Caco-2 (cell line): ENCODE measurements around the gene CRYBG1. TPM values are rescaled to one million over a fixed set of nuclear protein-coding genes. Genes with fewer than 3 reads are reported as not detected.

Experiments used
- BruUV-seq: library from RNA; stranded (reverse); fragments of 400-500 nt; replicated peaks from 2 replicates; lab custom pipeline; 2021; lab: Mats Ljungman, UMichigan
- CTCF ChIA-PET: fragments of 300-600 bp; sonication (Branson Sonifier 250); formaldehyde crosslinking; loops from one replicate; lab custom pipeline; 2022; ENCODE audit warnings: antibody characterized with exemption; lab: Charles Lee
- POLR2A ChIA-PET: fragments of 300-600 bp; sonication (Branson Sonifier 250); formaldehyde crosslinking; loops from one replicate; lab custom pipeline; 2022; ENCODE audit warnings: antibody characterized with exemption; lab: Charles Lee
- DNase-seq, 2 experiments: peaks; one replicate each; pipeline versions ENCODE4 v3.0.0 to v3.0.0-alpha.2; 2020 to 2022
- H3K27me3 ChIP-seq: replicated peaks from 2 replicates; pipeline ENCODE4 v1.6.0; 2011; ENCODE audit warnings: low read length; ENCODE audit not compliant: control insufficient read depth, insufficient read depth
- H3K36me3 ChIP-seq: 2 replicates; pipeline ENCODE4 v1.5.1; 2011; ENCODE audit warnings: low read length; ENCODE audit not compliant: control insufficient read depth, insufficient read depth
- H3K4me1 ChIP-seq: fragments of 250-450 bp; sonication (Bioruptor Pico); 2 replicates; pipeline ENCODE4 v1.5.1; 2020; ENCODE audit warnings: mild to moderate bottlenecking
- H3K4me3 ChIP-seq: 2 replicates; pipeline ENCODE4 v1.5.1; 2011; ENCODE audit warnings: low read depth, mild to moderate bottlenecking, control low read depth, low read length
- H3K9me3 ChIP-seq: fragments of 250-450 bp; sonication (Bioruptor Pico); 2 replicates; pipeline ENCODE4 v1.5.1; 2020; ENCODE audit warnings: mild to moderate bottlenecking, moderate library complexity
- H3K27ac Mint-ChIP-seq: one replicate; pipeline ENCODE4 v1.8.0; 2022; ENCODE audit warnings: mixed read lengths; ENCODE audit not compliant: unreplicated experiment
- H3K27me3 Mint-ChIP-seq: one replicate; pipeline ENCODE4 v1.8.0; 2022; ENCODE audit warnings: mixed read lengths; ENCODE audit not compliant: insufficient read depth, unreplicated experiment
- H3K36me3 Mint-ChIP-seq: one replicate; pipeline ENCODE4 v1.8.0; 2022; ENCODE audit warnings: mild to moderate bottlenecking, mixed read lengths; ENCODE audit not compliant: insufficient read depth, unreplicated experiment
- H3K4me1 Mint-ChIP-seq: one replicate; pipeline ENCODE4 v1.8.0; 2022; ENCODE audit warnings: low read depth, mixed read lengths; ENCODE audit not compliant: unreplicated experiment
- H3K4me3 Mint-ChIP-seq: one replicate; pipeline ENCODE4 v1.8.0; 2022; ENCODE audit warnings: mild to moderate bottlenecking, moderate library complexity, mixed read lengths; ENCODE audit not compliant: unreplicated experiment
- H3K9me3 Mint-ChIP-seq: one replicate; pipeline ENCODE4 v1.8.0; 2022; ENCODE audit warnings: mixed read lengths; ENCODE audit not compliant: unreplicated experiment
- CTCF ChIP-seq, 2 experiments: fragments of 200-600 bp in 1 of 2; IDR thresholded peaks; 1 replicate in 1 of 2; 2 replicates in 1 of 2; pipeline versions ENCODE4 v1.5.1 to v1.8.0; 2011 to 2022; ENCODE audit warnings: antibody characterized with exemption in 1 of 2, control low read depth in 1 of 2, inconsistent platforms in 1 of 2, low read depth in 1 of 2, low read length in 1 of 2, mild to moderate bottlenecking in 1 of 2, moderate library complexity in 1 of 2; ENCODE audit not compliant: insufficient read depth in 1 of 2, severe bottlenecking in 1 of 2, unreplicated experiment in 1 of 2
- intact Hi-C: fragments of 100-400 bp; cut with micrococcal nuclease; formaldehyde crosslinking; loops from one replicate; pipeline ENCODE4 v1.10.0; 2022; ENCODE audit not compliant: unreplicated experiment
- total RNA-seq: library from RNA; stranded (reverse); gene quantifications from 2 replicates; pipeline ENCODE4 v1.2.3, GENCODE V29; 2022

CRYBG1 gene
- total RNA-seq, 1 experiment from 2014 or later, result 13.2 TPM

GRCh38 chr6:106334646-106335448, 25.7 kb upstream of the CRYBG1 start:
- Mint-ChIP-seq H3K4me3 (no peak overlapping the region), H3K27me3 (peaks cover 8% of the 10 kb centered on the region), H3K4me1 (peaks cover 6% of the 10 kb centered on the region), H3K27ac (no peak overlapping the region), H3K9me3 (no peaks in the 10 kb centered on the region), H3K36me3 (no peaks in the 10 kb centered on the region)
- no peaks in the 10 kb centered on the region for H3K9me3 ChIP-seq
- H3K27me3 ChIP-seq, result no peaks in the 10 kb centered on the region; the same call in 1 of the 2 replicates
- ChIA-PET POLR2A (interaction anchor here (0.6 to 1.3 kb wide), 4 partner anchors 9 to 112 kb away, joined by 4 to 8 read pairs (median 6); partner anchors contain the start of gene ATG5), CTCF (interaction anchor here (0.7 to 1.3 kb wide), 10 partner anchors 9 to 784 kb away, joined by 3 to 12 read pairs (median 4); partner anchors contain the start of genes ATG5 and CRYBG1)
- H3K4me3 ChIP-seq, result no peak overlapping the region
- no TSS peak for BruUV-seq
- TF ChIP-seq CTCF (IDR thresholded peaks at IDR 0.05; ENCODE audit: insufficient read depth in 1 of 2, low read depth in 1 of 2, low read length in 1 of 2, severe bottlenecking in 1 of 2, unreplicated experiment in 1 of 2), result peak; percentile 54 to 62
- peak; percentile 54 to 57 for DNase-seq
- no peaks in the 10 kb centered on the region for H3K4me1 ChIP-seq
- intact Hi-C loops, result loop anchor here (1.0 kb wide), 3 partner anchors 110 to 644 kb away; no protein-coding TSS in a partner anchor
- no peaks in the 10 kb centered on the region for H3K36me3 ChIP-seq

GRCh38 chr6:106339334-106340029, 21.0 kb upstream of the CRYBG1 start:
- H3K36me3 Mint-ChIP-seq, result no peaks in the 10 kb centered on the region
- peaks cover 6% of the 10 kb centered on the region for H3K27me3 Mint-ChIP-seq
- H3K4me1 ChIP-seq, result no peaks in the 10 kb centered on the region
- peak; percentile 75 to 84 for TF ChIP-seq CTCF (IDR thresholded peaks at IDR 0.05; ENCODE audit: insufficient read depth in 1 of 2, low read depth in 1 of 2, low read length in 1 of 2, severe bottlenecking in 1 of 2, unreplicated experiment in 1 of 2)
- no peak overlapping the region for H3K4me3 Mint-ChIP-seq
- peak; percentile 56 to 66 for DNase-seq
- H3K4me3 ChIP-seq, result no peak overlapping the region
- intact Hi-C loops, result loop anchor here (1.0 kb wide), 3 partner anchors 21 to 227 kb away; partner anchors contain the start of gene CRYBG1
- peaks cover 6% of the 10 kb centered on the region for H3K4me1 Mint-ChIP-seq
- no peaks in the 10 kb centered on the region for H3K9me3 Mint-ChIP-seq
- ChIA-PET POLR2A (no interaction called here), CTCF (interaction anchor here (0.5 to 1.4 kb wide), 11 partner anchors 8 to 658 kb away, joined by 3 to 9 read pairs (median 5); partner anchors contain the start of genes ATG5 and CRYBG1)
- no TSS peak for BruUV-seq
- H3K36me3 ChIP-seq, result no peaks in the 10 kb centered on the region
- no peaks in the 10 kb centered on the region for H3K27me3 ChIP-seq
- no peak overlapping the region for H3K27ac Mint-ChIP-seq
- H3K9me3 ChIP-seq, result no peaks in the 10 kb centered on the region

- Histone ChIP-seq H3K4me3 (no peak overlapping the region), H3K27me3 (peaks cover 1% of the 10 kb centered on the region), H3K36me3 (no peaks in the 10 kb centered on the region), H3K4me1 (peaks cover 7% of the 10 kb centered on the region; the same call in 1 of the 2 replicates), H3K9me3 (peaks cover 2% of the 10 kb centered on the region; the same call in 1 of the 2 replicates)
- Mint-ChIP-seq H3K4me3 (no peak overlapping the region), H3K36me3 (no peaks in the 10 kb centered on the region), H3K27ac (no peak overlapping the region), H3K9me3 (peaks cover 4% of the 10 kb centered on the region), H3K27me3 (peaks cover 12% of the 10 kb centered on the region), H3K4me1 (no peaks in the 10 kb centered on the region)
- ChIA-PET CTCF (interaction anchor here (0.7 to 1.7 kb wide), 5 partner anchors 8 to 64 kb away, joined by 3 to 15 read pairs (median 5); partner anchors contain the start of genes ATG5 and CRYBG1), POLR2A (interaction anchor here (0.6 to 1.3 kb wide), 3 partner anchors 13 to 441 kb away, joined by 4 to 6 read pairs (median 5); partner anchors contain the start of gene ATG5)
- no TSS peak for BruUV-seq
- no peak for TF ChIP-seq CTCF (IDR thresholded peaks at IDR 0.05; ENCODE audit: insufficient read depth in 1 of 2, low read depth in 1 of 2, low read length in 1 of 2, severe bottlenecking in 1 of 2, unreplicated experiment in 1 of 2)
- intact Hi-C loops, result loop anchor here (2.0 kb wide), 1 partner anchor 14 kb away; the partner anchor contains the start of gene CRYBG1
- peak in 1 of 2 experiments; percentile 50 for DNase-seq
Measured at GRCh38 chr6:106347219-106347618, 13.3 kb upstream of the CRYBG1 start.
